GM18502 (cell line): ENCODE measurements around the gene CEP104.
"Not testable (repeated sequence)": the region's sequence is repeated elsewhere in the genome, so short reads cannot be mapped to it uniquely, and the experiment has no call there.

Experiments used
- ATAC-seq: cut with Tn5 transposase; IDR thresholded peaks from one replicate; pipeline ENCODE4 v1.9.1; 2021; ENCODE audit warnings: mild to moderate bottlenecking; ENCODE audit not compliant: unreplicated experiment, poor library complexity

CEP104 gene

DNA sequence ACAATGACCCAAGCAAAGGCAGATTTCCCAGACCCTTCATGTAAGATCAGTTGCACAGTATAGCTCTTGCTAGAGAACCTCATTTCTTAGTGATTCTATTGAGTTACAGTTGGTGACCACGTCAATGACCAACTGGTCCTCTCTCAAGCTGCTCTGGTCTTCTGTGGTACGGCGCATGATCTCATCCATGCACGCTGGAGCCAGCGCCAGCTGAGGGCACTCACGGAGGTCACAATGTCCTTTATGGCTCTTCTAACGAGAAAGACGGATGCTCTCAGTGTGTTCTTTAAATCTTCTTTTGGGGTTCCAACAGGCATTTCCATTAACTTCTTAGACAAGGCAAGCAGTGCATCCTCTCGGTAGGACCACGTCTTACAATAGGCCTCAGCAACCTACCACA is 22.3 kb downstream of the CEP104 start:
- ATAC-seq = no peak

DNA sequence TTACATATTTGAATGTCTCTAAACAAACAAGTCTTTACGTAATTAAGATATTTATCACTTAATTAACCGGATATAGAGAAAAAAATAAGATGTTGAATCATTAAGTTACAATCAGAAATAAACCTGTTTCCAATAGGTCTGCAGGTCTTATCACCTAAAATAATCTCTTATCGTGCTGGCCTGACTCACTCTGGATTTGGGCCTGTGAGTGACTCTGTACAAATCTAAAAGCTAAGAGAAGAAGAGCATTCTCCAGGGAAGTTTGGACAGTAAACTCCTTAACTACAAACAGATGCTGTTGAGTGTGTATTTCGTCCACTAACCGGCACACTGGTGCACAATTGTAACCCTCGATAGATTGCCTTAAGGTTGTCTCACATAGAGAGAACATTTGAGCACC is 25.3 kb downstream of the CEP104 start:
- ATAC-seq = no peak

DNA sequence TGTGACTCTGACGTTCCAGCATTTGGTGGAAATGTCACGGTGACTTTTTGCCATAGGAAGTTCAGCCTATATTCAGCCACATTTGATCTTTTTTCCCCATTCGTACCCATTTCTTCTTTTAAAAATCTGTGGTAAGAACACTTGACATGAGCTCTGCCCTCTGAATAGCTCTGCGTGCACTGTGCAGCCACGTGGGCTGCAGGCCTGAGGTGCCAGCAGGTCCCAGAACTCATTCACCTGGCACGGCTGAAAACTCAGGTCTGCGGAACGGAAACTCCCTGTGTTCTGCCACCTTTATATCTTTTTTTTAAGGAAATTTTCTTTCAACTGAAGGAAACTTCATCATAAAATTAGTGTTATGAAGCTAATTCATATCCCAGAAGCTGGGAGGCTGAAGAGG is 28.6 kb downstream of the CEP104 start:
- ATAC-seq = no peak

DNA sequence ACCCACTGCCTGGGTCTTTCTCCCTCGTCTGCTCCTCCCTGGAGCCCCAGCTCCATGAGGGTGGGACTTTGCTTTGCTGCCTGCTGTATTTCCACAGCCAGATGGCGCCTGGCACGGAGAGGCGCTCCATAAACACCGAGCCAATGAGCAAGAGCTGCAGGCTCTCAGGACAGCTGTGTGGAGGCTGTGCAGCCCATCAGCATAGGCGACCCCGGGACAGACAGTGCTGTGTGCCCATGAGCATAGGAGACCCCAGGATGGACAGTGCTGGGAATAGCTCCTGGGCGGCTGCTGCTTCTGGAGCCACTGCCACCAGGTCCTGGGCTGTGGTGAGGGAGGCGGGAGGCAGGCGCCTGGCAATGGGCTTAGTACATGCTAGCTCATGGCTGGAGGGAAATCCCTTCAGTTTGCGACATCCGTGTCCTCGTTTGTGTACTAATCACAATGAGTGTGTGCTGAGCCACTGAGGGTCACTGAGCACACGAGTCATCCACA is 29.2 kb downstream of the CEP104 start:
- ATAC-seq = no peak

DNA sequence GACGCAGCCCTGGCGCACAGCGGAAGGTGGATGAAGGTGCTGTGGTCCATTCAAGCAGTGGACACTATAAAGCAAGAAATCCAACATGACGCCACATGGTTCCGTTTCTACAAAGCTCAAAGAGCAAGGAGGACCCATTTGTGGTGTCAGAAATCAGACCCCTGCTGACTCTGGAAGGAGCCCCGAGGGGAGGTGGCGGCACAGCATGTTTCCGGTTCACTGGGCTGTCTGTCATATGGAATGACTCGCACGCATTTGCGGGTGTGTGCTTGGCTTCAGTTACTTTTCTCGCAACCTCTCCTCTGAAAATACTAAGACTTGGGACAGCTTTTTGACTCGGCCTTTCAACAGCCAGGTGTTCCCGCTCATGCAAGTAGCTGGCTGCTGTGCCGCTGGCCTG is 31.7 kb downstream of the CEP104 start:
- ATAC-seq = no peak

DNA sequence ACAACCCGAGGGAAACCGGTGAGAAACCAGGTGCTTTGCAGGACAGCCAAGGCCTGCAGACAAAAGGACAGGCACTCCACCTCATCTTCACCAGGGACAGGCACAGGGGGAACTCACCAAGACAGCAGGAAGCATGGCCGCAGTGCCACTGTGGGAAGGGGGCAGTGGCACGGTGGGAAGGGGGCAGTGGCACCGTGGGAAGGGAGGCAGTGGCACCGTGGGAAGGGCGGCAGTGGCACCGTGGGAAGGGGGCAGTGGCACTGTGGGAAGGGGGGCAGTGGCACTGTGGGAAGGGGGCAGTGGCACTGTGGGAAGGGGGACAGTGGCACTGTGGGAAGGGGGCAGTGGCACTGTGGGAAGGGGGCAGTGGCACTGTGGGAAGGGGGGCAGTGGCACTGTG is 32.4 kb downstream of the CEP104 start:
- ATAC-seq = no peak

DNA sequence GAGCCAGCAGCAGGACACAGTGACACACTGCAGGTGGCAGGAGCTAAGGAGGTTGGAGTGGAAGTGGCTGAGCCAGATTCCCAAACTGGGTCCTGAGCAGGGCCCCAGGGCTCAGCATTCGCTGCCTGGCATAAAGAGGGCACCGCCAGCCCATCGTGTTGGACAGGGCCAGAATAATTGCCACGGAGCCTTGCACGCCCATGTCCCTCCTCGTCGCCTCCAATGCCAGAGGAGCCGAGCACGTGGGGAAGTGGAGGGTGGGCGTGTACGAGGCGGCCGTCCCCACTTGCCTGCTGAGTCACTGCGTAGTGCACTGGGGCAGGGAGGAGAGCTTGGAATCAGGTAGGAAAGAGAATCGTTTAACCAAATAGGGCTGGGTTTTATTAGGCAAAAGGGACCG is 34.6 kb downstream of the CEP104 start:
- no peak for ATAC-seq

DNA sequence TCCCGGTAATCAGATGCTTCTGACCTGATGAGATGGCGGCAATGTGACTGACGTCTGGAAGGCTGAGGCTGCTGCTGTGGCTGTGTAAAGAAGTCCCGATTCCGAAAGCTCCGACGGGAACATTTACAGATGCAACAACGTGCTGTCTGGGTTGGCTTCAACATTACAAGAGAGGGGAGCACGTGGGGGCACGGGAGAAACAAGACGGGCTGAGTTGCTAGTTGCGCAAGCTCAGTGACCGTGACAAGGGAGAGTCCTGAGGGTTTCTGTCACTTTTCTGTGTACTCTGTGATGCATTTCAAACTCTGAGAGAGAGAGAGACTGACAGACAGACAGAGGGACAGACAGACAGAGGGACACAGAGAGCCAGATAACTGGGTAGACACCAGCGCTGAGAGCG is 35.1 kb downstream of the CEP104 start:
- ATAC-seq = no peak

DNA sequence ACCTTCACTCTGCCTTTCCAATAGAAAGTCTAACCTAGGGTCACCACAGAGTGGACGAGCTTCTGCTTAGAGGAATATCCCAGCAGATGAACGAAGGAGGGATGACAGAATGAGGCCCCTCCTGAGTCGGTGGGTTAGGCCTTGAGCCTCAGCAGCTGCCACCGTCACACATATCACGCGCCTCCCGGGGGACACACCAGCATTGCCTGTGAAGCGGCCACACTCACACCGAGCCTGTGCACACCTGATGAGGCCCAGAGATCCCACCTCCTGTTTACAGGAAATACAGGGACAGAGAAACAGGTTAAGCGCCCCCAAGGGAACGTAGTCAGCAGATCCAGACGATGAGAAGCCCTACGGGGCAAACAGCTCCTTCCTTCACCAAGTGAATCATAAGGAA is 35.6 kb downstream of the CEP104 start:
- ATAC-seq = no peak

DNA sequence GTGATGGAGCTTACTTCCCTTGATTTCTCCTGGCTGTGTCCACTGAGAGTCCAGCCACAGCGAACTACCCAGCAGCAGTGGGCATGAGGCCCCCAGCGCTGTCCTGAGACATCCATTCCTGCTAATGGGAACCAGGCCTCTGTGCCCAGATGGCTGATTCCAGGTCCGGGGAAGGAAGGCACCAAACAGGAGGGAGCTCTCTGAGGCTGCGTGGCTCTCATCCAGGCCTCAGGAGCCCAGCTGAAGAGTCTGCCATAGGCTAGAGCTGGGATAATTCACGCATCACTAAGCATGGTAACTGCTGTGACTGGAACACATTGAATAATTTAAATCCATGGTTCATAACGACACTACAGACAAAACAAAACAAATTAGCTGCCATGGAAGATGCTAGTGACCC is 36.0 kb downstream of the CEP104 start:
- no peak for ATAC-seq

DNA sequence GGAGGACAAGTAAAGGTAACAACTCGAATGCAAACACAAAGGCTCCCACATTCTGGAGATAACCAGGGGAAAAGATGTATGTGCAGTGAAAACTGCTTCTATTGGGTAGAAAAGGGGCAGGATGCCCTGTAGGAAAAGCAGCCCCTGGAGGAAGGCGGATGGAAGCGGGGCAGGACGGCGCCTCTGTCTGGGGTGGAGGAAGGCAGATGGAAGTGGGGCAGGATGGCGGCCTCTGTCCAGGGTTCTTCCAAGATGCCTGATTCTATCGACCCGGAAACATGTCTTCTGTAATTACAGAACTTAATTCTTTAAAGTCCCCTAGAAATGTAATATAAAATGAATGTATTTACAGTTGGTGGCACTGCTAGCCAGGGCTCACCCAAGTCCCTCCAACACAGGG is 36.7 kb downstream of the CEP104 start:
- ATAC-seq = no peak

DNA sequence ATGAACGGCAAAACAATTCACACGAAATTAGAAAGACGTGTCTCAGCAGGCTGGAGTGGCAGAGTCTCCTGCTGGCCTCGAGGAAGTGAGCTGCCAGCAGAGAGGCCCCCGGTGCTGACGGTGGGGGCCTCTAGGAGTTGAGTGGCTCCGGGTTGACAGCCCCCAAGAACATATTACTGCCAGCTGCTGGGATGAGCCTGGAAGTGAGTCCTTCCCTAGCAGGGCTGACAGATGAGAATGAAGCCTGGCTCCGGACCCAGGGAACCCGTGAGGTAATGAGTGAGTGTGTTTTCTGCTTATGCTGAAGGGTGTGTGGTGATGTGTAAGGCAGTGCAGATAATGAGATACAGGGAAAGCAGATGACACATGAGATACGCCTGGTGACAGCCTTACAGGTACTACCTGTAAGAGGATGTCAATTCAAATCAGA is 37.2 kb downstream of the CEP104 start:
- no peak for ATAC-seq

DNA sequence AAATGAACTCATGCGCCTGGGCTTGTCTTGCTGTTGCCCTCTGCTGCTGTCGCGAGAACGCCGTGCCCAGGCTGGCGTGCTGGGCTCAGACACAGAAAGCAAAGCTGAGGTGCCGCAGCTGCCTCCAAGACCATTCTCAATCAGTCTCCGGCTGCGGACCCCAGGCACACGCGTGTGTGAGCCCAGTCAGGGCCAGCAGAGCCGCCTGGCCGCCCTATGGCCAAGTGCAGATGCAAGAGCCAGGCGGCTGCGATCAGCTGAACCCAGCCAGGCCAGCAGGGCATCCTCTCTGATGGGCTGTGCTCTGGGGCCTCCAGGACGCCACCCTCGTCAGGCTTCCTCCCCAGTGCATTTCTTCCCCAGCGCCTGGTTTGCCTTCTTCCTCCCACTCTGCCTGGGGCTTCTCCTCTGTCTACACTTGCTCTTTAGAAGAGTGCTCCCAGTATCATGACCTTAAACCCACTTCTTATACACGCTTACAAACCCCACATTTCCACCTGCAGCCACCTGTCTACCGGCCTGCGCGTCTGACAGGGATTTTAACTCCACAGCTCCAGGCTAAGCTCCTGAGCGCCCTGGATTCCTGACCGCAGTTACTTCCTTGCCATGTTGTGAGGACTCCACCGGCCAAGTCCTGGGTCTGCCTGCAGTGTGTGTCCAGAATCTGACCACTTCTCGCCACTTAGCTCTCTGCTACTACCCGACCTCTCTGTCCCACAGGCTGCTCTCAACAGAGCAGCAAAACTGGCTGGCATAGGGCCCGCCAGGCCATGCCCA is 39.0 kb downstream of the CEP104 start:
- ATAC-seq = no peak

DNA sequence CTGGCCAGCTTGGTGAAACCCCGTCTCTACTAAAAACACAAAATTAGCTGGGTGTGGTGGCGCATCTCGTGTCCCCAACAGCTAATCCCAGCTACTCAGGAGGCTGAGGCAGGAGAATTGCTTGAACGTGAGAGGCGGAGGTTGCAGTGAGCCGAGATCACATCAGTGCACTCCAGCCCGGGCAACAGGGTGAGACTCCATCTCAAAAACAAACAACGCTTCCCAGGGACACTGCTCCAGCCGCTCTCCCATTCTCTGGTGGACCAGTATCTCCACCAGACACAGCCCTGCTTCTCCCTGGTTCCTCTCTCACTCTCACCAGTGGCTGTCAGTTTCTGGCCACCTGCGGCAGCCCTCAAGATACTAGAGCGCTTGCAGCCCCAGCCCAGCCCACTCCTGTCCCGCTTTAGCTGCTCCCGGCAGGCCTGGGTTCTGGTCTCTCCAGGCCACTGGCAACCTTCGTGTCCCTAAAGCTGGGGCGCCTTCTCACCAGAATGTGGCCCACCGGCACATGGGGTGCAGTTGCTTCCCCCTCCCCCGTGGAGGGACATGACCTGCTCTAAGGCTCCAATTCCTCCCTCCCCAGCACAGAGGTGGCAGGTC is 39.8 kb downstream of the CEP104 start:
- ATAC-seq = no peak

DNA sequence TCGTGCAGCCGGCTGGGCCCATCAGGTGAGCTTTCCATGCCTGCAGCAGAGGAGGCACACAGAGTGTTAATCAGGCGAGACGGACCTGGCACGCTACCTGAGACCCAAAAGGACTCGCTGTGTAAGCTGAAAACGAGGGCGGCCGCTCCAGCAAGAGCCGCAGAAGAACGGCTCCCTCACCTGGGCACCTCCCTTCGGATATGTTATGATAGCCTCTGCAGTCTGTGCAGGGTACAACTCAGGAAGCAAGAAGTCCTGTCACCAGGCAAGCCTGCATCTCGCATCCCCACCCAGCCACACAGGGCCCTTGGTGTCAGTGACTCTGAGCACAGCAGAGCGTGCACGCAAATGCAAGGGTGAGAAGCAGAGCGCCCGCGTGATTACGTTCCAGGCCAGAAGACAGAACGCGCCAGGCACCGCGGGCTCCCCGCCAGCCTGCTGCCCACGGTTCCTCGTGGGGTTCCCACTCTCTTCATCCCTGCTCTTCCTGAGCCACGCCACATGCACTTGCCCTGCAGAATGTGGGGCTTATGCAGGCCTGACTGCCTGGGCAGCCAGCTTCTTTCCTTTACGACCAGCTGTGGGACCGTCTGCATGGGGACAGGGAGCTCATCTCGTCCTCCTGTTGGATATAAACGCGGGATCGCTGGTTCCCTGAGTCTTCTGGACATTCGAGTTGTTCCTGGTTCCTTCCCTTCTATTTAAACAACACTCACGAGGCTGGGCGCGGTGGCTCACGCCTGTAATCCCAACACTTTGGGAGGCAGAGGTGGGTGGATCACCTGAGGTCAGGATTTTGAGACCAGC is 40.5 kb downstream of the CEP104 start:
- no peak for ATAC-seq

DNA sequence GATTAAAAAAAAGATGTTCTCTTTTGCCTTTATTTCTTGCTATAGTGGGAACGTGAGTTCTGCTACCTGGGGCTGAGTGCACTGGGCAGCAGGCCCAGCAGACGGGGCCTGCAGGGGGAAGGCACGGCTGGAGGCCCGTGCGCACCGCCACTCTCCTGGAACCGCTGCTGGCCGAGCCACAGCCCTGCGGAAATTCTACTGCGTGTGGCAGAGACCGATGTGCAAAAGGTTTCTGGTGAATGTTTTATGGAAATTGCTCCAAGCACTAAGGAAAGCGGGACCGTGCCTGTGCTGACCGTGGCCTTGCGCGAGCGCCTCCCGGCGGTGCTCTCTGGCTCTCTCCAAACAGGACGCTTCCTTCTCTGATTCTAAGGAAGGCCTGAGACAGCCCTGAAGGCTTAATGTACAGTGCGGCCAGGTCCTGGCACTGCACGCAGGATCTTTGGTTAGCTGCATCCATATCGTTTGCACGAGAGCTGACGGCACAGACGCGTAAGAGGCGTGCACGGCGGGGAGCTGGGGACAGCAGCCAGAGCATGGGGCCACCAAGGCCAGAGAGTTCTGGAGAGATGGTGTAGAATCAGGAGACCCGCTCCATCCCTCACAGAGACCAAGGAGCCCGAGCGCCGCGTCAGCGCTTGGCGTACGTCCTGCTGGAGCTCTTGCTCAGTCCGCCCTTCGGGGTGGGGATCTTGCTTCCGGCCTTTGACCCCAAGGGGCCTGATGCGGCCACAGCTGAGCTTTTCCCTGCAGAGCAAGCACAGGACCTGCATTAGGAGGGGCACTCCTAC is 42.0 kb downstream of the CEP104 start:
- ATAC-seq = no peak

DNA sequence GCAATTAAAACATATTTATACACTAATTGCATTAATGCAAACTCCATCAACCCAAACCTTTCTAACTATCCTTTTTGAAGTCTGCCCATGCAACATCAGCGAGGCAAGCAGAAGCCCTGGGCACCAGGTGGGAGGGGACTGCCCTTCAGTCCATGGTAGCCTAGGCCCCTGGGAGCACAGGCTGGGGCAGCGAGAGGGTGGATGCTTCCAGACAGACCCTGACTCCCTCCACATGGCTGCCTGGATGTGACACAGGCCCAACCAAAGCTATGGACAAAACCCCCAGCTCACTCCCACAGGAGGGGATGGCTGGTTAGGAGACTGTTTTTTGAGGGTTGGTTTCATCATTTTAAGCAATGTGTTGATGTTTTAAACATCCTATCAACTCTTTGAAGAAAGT is 42.9 kb downstream of the CEP104 start:
- ATAC-seq = no peak

DNA sequence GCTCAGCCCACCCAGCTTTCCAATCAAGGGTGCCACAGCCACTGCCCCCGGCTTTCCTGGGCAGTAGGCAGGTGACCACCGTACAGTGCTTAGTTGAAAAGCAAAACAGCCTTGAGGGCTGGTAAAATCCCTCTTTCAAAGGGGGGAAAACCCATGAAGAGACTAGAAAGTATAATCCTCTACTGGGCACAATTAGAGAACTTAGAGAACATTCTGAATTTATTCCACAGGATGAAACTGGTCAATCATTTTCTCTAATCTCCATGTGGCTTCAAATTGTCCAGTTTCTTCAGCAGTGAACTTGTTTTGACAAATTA is 45.5 kb downstream of the CEP104 start:
- no peak for ATAC-seq

DNA sequence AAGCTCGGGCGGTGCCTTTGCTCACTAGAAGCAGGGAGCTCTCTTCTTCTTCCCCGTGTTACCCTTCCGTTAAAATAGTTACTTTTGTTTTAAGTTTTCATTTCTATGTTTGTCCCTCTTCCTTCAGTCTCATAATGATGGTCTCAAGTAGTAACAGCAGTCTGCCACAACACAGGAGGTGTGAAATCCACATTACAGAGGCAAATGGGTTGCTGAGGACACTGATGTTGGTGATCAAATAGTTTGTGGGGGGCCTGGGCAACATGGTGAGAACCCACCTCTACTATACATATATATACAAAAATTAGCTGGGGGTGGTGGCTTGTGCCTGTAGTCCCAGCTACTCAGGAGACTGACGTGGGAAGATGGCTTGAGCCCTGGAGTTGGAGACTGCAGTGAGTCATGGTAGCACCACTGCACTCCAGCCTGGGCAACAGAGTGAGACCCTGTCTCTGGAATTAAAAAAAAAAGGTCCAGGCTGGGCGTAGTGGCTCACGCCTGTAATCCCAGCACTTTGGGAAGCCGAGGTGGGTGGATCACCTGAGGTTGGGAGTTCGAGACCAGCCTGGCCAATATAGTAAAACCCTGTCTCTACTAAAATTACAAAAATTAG is 46.8 kb downstream of the CEP104 start:
- not testable (repeated sequence) for ATAC-seq

DNA sequence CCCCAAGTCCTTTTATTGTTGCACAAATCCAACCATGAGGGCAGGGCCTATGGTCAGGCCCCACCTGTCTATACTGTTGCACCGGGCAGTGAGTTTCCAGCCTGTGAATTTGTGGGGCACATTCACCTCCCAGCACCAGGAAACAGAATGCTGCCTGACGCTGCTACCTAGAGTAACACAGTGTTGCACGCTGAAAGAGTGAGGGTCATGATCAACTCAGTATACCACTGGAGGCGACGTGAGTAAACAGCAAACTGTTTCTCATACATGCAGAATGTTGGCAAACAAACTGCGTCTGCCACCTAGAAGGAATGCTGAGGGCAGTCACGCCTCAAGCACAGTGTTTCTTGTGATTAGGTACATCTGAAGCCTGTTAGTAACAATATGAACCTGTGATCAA is 47.3 kb downstream of the CEP104 start:
- no peak for ATAC-seq
